Measurements from ENCODE around the gene SLAMF9. TPM values are rescaled to one million over a fixed set of nuclear protein-coding genes. Genes with fewer than 3 reads are reported as not detected.

SLAMF9 gene
- total RNA-seq, 1 donor from 2014 or later, result 0.43 TPM

- peaks cover 73% of the 10 kb centered on the region for H3K79me2 ChIP-seq (ENCODE audit: insufficient read depth, low read length)
- TF ChIP-seq EZH2 (IDR thresholded peaks at IDR 0.05; ENCODE audit: insufficient read depth, low read length), result no peak
- TF ChIP-seq, protein P1, sequence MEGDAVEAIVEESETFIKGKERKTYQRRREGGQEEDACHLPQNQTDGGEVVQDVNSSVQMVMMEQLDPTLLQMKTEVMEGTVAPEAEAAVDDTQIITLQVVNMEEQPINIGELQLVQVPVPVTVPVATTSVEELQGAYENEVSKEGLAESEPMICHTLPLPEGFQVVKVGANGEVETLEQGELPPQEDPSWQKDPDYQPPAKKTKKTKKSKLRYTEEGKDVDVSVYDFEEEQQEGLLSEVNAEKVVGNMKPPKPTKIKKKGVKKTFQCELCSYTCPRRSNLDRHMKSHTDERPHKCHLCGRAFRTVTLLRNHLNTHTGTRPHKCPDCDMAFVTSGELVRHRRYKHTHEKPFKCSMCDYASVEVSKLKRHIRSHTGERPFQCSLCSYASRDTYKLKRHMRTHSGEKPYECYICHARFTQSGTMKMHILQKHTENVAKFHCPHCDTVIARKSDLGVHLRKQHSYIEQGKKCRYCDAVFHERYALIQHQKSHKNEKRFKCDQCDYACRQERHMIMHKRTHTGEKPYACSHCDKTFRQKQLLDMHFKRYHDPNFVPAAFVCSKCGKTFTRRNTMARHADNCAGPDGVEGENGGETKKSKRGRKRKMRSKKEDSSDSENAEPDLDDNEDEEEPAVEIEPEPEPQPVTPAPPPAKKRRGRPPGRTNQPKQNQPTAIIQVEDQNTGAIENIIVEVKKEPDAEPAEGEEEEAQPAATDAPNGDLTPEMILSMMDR (IDR thresholded peaks at IDR 0.05; ENCODE audit: insufficient read depth, low read depth, low read length), result no peak
- H3K4me3 Mint-ChIP-seq (ENCODE audit: unreplicated experiment), result peak overlapping the region; percentile 90
- H3K9me3 Mint-ChIP-seq (ENCODE audit: unreplicated experiment), result no peaks in the 10 kb centered on the region
- no peaks in the 10 kb centered on the region for H3K27me3 ChIP-seq (ENCODE audit: insufficient read depth, low read length)
- FAIRE-seq, result no peak
- H3K27ac Mint-ChIP-seq (ENCODE audit: unreplicated experiment), result peak overlapping the region; percentile 99
- H3K36me3 Mint-ChIP-seq (ENCODE audit: low read depth, unreplicated experiment), result peaks cover 14% of the 10 kb centered on the region
- H3K4me3 ChIP-seq (ENCODE audit: insufficient read depth, low read depth, low read length), result peak overlapping the region; percentile 98
- peak overlapping the region; percentile 100 for H3K27ac ChIP-seq (ENCODE audit: low read depth, low read length)
- H2AFZ ChIP-seq (ENCODE audit: low read depth, low read length), result no peak overlapping the region
- H3K4me1 ChIP-seq (ENCODE audit: insufficient read depth, low read length), result peaks cover 36% of the 10 kb centered on the region
- H3K27me3 Mint-ChIP-seq (ENCODE audit: low read depth, unreplicated experiment), result no peaks in the 10 kb centered on the region
- H3K4me1 Mint-ChIP-seq (ENCODE audit: low read depth, unreplicated experiment), result peaks cover 40% of the 10 kb centered on the region
- peaks cover 25% of the 10 kb centered on the region for H3K36me3 ChIP-seq (ENCODE audit: insufficient read depth, low read length)
- peak overlapping the region; percentile 98 for H3K4me2 ChIP-seq (ENCODE audit: low read length)
- DNase-seq (ENCODE audit: low read depth), result peak; percentile 85
- peaks cover 56% of the 10 kb centered on the region for H4K20me1 ChIP-seq (ENCODE audit: insufficient read depth, low read length)
- no peaks in the 10 kb centered on the region for H3K9me3 ChIP-seq (ENCODE audit: insufficient read depth, low read depth, low read length)
- peak overlapping the region; percentile 99 for H3K9ac ChIP-seq (ENCODE audit: low read length)
These were observed 30.6 kb downstream of the SLAMF9 start for GRCh38 chr1:159923203-159924024.

DNA sequence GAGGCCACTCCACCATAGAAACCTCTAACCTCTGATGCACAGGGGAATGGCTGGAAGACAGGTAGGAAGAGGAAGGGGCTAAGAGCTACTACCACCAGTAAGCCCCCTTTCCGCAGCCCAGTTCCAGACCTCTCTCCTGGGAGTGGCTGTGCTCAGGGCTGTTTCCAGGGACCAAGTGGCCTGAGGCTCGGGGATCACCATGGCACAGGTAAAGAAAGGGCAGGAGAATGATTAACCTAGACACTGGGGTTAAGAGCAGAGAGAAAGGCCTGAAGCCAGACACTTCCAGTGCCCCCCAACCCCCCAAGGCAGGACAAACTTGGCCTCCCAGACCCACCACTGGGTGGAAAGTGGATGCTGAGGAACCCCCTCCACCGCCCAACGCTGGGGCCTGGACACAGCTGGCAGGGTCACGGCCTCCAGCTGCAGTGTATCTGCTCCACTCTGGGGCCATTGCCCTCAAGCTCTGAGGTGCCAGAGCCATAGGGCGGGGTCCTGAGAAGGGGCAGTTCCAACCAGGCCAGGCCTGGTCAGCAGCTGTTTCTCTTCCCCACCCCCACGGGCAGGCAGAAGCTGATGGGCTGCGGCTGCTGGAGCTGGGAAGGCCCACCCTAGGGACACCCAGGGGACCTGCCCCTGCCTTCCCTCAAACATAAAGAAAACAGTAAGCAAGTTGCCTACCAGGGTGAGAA is 31.4 kb downstream of the SLAMF9 start:
- Histone ChIP-seq H3K79me2 (ENCODE audit: insufficient read depth, low read length) (peaks cover 76% of the 10 kb centered on the region), H2AFZ (ENCODE audit: low read depth, low read length) (no peak overlapping the region), H3K4me2 (ENCODE audit: low read length) (peak overlapping the region; percentile 98), H3K4me1 (ENCODE audit: insufficient read depth, low read length) (peaks cover 41% of the 10 kb centered on the region), H4K20me1 (ENCODE audit: insufficient read depth, low read length) (peaks cover 61% of the 10 kb centered on the region), H3K9ac (ENCODE audit: low read length) (peak overlapping the region; percentile 99), H3K27ac (ENCODE audit: low read depth, low read length) (peak overlapping the region; percentile 100), H3K27me3 (ENCODE audit: insufficient read depth, low read length) (no peaks in the 10 kb centered on the region), H3K36me3 (ENCODE audit: insufficient read depth, low read length) (peaks cover 26% of the 10 kb centered on the region), H3K9me3 (ENCODE audit: insufficient read depth, low read depth, low read length) (no peaks in the 10 kb centered on the region), H3K4me3 (ENCODE audit: insufficient read depth, low read depth, low read length) (peak overlapping the region; percentile 98)
- H3K4me1 Mint-ChIP-seq (ENCODE audit: low read depth, unreplicated experiment), result peaks cover 45% of the 10 kb centered on the region
- H3K4me3 Mint-ChIP-seq (ENCODE audit: unreplicated experiment), result peak overlapping the region; percentile 90
- H3K9me3 Mint-ChIP-seq (ENCODE audit: unreplicated experiment), result no peaks in the 10 kb centered on the region
- peaks cover 21% of the 10 kb centered on the region for H3K36me3 Mint-ChIP-seq (ENCODE audit: low read depth, unreplicated experiment)
- DNase-seq (ENCODE audit: low read depth) (no peak), FAIRE-seq (no peak)
- peak overlapping the region; percentile 99 for H3K27ac Mint-ChIP-seq (ENCODE audit: unreplicated experiment)
- TF ChIP-seq, protein P1 (IDR thresholded peaks at IDR 0.05; ENCODE audit: insufficient read depth, low read depth, low read length), result no peak
- no peak for TF ChIP-seq EZH2 (IDR thresholded peaks at IDR 0.05; ENCODE audit: insufficient read depth, low read length)
- H3K27me3 Mint-ChIP-seq (ENCODE audit: low read depth, unreplicated experiment), result no peaks in the 10 kb centered on the region

Data from astrocyte (in vitro differentiated cells and primary cell).